Fibroblast of villous mesenchyme (primary cell): ENCODE data around the gene SLC22A4. TPM values are rescaled to one million over a fixed set of nuclear protein-coding genes. Genes with fewer than 3 reads are reported as not detected.
A peak's percentile ranks its signal among the peaks of the same experiment; 100 is the strongest.

Experiments used
- DNase-seq: peaks from one replicate; pipeline ENCODE4 v3.0.0-alpha.2; 2010; ENCODE audit warnings: low read depth
- H3K4me3 ChIP-seq: 2 replicates; pipeline ENCODE4 v1.5.1; 2011; ENCODE audit warnings: low read depth, mild to moderate bottlenecking, low read length
- total RNA-seq: library from RNA; depleted of rRNA; stranded (reverse); fragments of >200 nt; gene quantifications from 2 replicates; pipeline ENCODE4 v1.2.3, GENCODE V29; 2012
- TF ChIP-seq, protein P1 (sequence below): IDR thresholded peaks from 2 replicates; pipeline ENCODE4 v1.5.1; 2012; ENCODE audit warnings: low read depth, mild to moderate bottlenecking, low read length; ENCODE audit not compliant: insufficient read depth

SLC22A4 gene
- total RNA-seq, 1 donor, result 16.4 TPM

DNA sequence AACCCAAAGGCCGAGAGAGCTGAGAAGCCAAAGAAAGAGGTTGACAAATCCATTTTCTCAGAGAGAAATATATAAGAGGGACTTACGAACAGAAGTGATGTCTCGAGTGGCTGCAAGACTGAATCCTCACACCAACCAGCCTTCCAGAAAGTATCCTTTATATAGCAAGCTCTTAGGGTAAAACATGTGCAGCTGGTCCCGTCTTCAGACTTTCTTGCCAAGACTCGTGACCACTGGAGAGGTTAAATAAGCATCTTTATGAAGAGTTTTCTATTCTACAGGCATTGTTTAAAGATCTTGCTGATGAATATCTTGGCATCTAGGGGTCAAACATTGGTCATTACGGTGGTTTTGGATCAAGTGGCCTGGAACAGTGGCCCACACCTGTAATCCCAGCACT, 16.9 kb upstream of the SLC22A4 start:
- TF ChIP-seq, protein P1, sequence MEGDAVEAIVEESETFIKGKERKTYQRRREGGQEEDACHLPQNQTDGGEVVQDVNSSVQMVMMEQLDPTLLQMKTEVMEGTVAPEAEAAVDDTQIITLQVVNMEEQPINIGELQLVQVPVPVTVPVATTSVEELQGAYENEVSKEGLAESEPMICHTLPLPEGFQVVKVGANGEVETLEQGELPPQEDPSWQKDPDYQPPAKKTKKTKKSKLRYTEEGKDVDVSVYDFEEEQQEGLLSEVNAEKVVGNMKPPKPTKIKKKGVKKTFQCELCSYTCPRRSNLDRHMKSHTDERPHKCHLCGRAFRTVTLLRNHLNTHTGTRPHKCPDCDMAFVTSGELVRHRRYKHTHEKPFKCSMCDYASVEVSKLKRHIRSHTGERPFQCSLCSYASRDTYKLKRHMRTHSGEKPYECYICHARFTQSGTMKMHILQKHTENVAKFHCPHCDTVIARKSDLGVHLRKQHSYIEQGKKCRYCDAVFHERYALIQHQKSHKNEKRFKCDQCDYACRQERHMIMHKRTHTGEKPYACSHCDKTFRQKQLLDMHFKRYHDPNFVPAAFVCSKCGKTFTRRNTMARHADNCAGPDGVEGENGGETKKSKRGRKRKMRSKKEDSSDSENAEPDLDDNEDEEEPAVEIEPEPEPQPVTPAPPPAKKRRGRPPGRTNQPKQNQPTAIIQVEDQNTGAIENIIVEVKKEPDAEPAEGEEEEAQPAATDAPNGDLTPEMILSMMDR, result no peak
- no peak overlapping the region for H3K4me3 ChIP-seq
- DNase-seq, result peak; percentile 16

DNA sequence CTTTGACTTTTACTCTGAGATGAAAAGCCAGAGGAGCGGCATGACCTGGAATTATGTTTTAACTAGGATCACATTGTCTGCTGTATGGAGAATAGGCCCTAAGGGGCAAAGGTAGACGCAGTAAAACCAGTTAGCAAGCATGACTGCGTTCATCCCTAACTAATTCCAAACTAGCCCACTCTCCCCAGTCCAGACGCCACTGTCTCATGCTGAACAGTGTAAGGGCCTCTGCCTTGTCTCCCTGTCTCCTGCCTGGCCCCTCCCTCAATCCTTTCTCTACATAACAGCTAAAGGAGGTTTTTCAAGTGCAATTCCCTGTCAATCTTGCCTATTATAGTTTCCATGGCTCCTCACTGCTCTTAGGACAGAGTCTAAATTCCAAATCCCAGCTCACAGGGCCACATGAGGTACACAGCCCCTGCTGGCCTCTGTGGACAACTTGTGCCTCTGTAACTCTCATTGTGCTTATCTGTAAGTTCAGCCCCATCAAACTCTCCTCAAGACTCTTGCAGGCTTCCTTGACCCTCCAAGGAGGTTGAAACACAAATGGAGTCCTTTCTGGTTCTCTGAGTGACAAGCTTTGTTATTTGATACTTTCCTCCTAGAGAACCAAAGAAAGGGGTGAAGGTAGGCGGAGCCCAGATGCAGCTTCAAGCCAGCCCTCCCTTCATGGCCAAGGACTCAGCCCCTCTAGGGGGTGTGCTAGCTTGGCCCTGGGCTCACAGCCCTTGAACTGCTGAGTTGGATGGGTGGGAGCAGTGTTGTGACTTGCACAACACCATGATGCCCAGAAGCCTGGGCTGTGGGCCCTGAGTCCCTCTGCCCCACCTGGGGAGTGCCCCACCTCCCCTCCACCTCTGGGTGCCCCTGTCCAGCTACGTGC, 16.0 kb upstream of the SLC22A4 start:
- no peak overlapping the region for H3K4me3 ChIP-seq
- DNase-seq, result no peak
- TF ChIP-seq, protein P1, result no peak

DNA sequence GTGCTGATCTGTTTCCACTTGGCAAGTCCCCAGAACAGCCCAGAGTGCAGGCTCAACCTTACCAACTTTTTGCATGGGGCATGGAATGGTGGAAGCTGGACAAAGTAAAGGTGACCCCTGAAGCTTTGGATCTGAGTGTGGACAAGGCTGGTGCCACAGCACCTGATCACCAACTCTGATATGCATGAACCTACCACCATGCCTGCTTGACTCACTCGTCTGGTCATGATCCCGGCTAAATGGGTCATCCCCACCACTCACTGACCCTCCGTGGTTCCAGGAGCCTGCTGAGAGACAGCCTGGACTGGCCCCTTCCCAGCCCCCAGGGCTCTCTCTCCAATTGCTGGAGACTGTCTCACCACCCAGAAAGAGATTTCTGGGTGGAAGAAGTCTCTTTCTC, 14.4 kb upstream of the SLC22A4 start:
- TF ChIP-seq, protein P1, result no peak
- no peak overlapping the region for H3K4me3 ChIP-seq
- DNase-seq, result no peak

DNA sequence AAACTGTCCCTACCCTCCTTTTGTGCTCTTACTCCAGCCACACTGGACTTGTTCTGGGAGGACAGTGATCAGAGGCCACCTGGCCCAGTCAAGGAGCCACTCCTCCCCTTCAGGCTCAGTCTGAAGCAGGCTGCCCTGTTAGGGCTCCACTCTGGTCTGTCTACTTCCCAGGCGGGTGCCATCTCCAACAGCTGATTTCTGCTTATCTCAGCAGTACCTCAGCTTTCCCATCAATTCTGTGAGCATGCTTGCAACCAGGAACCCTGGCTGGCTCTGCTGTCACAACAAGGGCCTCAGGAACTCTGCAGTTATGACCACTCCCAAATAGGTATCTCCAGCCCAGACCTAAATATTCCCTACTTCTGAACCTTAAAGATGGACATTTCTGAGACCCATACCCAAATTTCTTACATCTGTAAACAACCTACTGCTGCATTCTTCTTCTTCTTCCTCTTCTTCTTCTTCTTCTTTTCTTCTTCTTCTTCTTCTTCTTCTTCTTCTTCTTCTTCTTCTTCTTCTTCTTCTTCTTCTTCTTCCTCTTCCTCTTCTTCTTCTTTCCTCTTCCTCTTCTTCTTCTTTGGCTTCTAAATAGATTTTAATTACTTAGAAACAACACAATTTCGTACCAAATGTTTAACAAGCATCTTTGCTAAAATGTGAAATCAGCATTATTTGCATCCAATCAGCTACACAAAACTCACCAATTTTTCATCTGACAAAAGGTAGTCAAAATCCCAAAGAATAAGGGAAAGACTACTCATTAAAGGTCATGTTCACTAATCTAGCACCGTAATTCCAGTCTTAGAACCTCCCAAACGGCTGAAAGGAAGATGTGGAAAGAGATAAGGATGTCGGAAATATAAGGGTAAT, 13.6 kb upstream of the SLC22A4 start:
- no peak for DNase-seq
- no peak overlapping the region for H3K4me3 ChIP-seq
- TF ChIP-seq, protein P1, result no peak

DNA sequence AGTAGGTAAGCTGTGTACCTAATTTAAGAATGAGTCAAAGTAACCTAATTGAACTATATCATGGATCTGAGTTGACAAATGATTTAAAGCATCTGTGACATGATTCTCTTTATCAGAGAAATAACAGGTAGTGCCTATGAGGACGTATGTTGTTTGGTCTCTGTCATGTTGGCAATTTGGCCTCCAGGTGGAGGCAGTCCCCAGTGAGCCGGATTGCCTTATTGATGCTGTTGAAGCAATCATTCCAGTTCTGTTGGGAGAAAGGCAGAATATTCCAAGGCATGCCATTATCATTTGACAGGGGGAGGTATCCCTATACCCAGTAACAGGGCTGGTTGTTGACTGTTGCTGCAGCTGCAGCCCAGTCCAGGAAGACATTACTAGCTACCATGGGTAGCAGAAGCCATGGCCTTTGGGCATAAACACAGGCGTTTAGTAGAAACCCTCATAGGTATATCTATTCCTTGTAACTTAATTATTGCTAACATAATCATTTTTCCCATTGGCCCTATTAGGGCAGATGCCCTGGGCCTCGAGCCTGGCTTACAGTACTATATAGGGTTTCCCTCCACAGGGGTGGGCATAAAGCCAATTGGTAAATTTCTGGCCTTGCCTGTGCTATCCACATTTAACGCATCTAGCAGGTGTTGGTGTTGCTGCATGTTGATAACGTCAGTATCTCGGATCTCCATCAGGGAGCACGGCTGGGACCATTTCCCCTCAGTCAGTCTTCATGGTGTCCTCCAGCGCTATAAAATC, 12.2 kb upstream of the SLC22A4 start:
- TF ChIP-seq, protein P1, result no peak
- H3K4me3 ChIP-seq, result no peak overlapping the region
- no peak for DNase-seq

DNA sequence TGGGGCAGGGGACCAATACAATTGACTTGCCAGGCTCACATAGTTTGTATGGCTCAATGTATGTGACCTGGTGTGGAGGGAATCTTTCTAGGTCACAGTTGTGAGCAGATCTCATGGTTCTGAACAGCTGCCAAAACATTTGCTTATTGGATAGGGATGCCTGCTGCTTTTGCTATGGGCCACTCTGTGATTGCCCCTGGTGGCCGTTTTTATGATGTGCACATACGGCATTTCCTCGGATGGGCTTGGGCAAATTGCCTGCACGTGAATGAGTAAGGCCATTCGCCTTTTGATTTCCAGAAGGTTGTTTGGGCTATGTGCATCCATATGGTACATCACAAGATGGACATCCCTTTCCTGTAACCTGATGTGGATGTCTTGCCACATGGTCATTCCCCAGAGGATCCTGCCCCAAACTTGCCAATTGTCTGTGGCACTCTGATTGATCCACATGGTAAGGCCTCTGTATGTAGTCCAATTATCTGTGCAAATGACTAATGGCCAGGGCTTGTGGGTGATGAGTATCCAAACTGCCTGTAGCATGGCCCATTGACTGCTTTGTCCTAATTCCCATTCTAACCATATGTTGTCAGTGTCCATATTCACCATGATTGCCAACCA, 10.7 kb upstream of the SLC22A4 start:
- no peak overlapping the region for H3K4me3 ChIP-seq
- TF ChIP-seq, protein P1, result peak; percentile 64
- DNase-seq, result peak; percentile 66
